Prostate gland (tissue), 2 donors: Measurements from ENCODE around the gene HOXB5.

ENCODE experiments used
- CTCF ChIP-seq, 4 experiments: fragments of 200-600 bp in 2 of 4; fragments of 450-650 bp in 2 of 4; sonication (generic) in 2 of 4; IDR thresholded peaks; 1 replicate in 3 of 4; 2 replicates in 1 of 4; pipeline ENCODE4 v1.5.1; 2016 to 2019; ENCODE audit warnings: antibody characterized with exemption in 4 of 4, mild to moderate bottlenecking in 2 of 4, moderate library complexity in 2 of 4
- POLR2A ChIP-seq: fragments of 450-650 bp; IDR thresholded peaks from one replicate; pipeline ENCODE4 v1.6.1; 2016; ENCODE audit warnings: antibody characterized with exemption, mild to moderate bottlenecking
- POLR2AphosphoS5 ChIP-seq: sonication (generic); formaldehyde crosslinking; IDR thresholded peaks from one replicate; pipeline ENCODE4 v1.6.1; 2017; ENCODE audit warnings: antibody characterized with exemption

GRCh38 chr17:48545539-48545938 lies 48.0 kb downstream of the HOXB5 start:
- TF ChIP-seq CTCF (IDR thresholded peaks at IDR 0.05) (no peak), POLR2A (no peak), POLR2AphosphoS5 (no peak)
